OCI-LY7 (cell line): ENCODE results near the gene DAB2IP. TPM values are rescaled to one million over a fixed set of nuclear protein-coding genes. Genes with fewer than 3 reads are reported as not detected.
A peak's percentile ranks its signal among the peaks of the same experiment; 100 is the strongest.

Experiments
- BruUV-seq: library from RNA; stranded (reverse); fragments of 400-500 nt; replicated peaks from 2 replicates; lab custom pipeline; 2021; lab: Mats Ljungman, UMichigan
- CTCF ChIA-PET: fragments of 300-600 bp; sonication (Branson Sonifier 250); formaldehyde crosslinking; loops from one replicate; lab custom pipeline; 2022; ENCODE audit warnings: antibody characterized with exemption; ENCODE audit not compliant: unreplicated experiment; lab: Charles Lee
- POLR2A ChIA-PET: fragments of 300-600 bp; sonication (Branson Sonifier 250); formaldehyde crosslinking; loops from one replicate; lab custom pipeline; 2022; ENCODE audit warnings: antibody characterized with exemption; lab: Charles Lee
- DNase-seq: peaks from one replicate; pipeline ENCODE4 v3.0.0-alpha.2; 2015; ENCODE audit warnings: low spot score
- H2AFZ ChIP-seq: fragments of 200-600 bp; sonication (generic), shearing (Covaris generic); 2 replicates; pipeline ENCODE4 v1.6.1; 2014; ENCODE audit warnings: mild to moderate bottlenecking, antibody characterized with exemption, low read length, moderate library complexity
- H3K27ac ChIP-seq: fragments of 200-600 bp; sonication (generic); 2 replicates; pipeline ENCODE4 v1.5.1; 2014; ENCODE audit warnings: mixed run types, low read depth, mild to moderate bottlenecking, moderate library complexity, low read length, inconsistent platforms; ENCODE audit not compliant: poor library complexity, severe bottlenecking
- H3K36me3 ChIP-seq: fragments of 200-600 bp; sonication (generic); 2 replicates; pipeline ENCODE4 v1.6.1; 2014; ENCODE audit warnings: mild to moderate bottlenecking, antibody characterized with exemption, low read length, moderate library complexity, mixed read lengths; ENCODE audit not compliant: insufficient read depth
- H3K4me1 ChIP-seq: fragments of 200-600 bp; sonication (generic); 2 replicates; pipeline ENCODE4 v1.5.1; 2014; ENCODE audit warnings: mild to moderate bottlenecking, low read length; ENCODE audit not compliant: insufficient read depth, poor library complexity, severe bottlenecking
- H3K4me2 ChIP-seq: fragments of 200-600 bp; sonication (generic); 2 replicates; pipeline ENCODE4 v1.6.1; 2014; ENCODE audit warnings: mild to moderate bottlenecking, low read length
- H3K4me3 ChIP-seq: fragments of 200-600 bp; sonication (generic); 2 replicates; pipeline ENCODE4 v1.5.1; 2014; ENCODE audit warnings: mild to moderate bottlenecking, low read depth, low read length; ENCODE audit not compliant: poor library complexity, severe bottlenecking
- H3K79me2 ChIP-seq: fragments of 200-600 bp; sonication (generic); 2 replicates; pipeline ENCODE4 v1.6.1; 2016; ENCODE audit warnings: low read depth, mild to moderate bottlenecking, low read length, moderate library complexity, mixed read lengths; ENCODE audit not compliant: insufficient read depth
- H3K9me2 ChIP-seq: fragments of 200-600 bp; sonication (generic); 2 replicates; pipeline ENCODE4 v1.6.1; 2016; ENCODE audit warnings: mild to moderate bottlenecking, low read length, mixed read lengths; ENCODE audit not compliant: insufficient read depth
- H3K9me3 ChIP-seq: fragments of 200-600 bp; sonication (generic); 2 replicates; pipeline ENCODE4 v1.6.1; 2014; ENCODE audit warnings: mild to moderate bottlenecking, mixed run types, low read length, mixed read lengths
- H4K20me1 ChIP-seq: fragments of 200-600 bp; sonication (generic); 2 replicates; pipeline ENCODE4 v1.6.1; 2014; ENCODE audit warnings: mild to moderate bottlenecking, antibody characterized with exemption, low read length, moderate library complexity, mixed read lengths; ENCODE audit not compliant: insufficient read depth
- CTCF ChIP-seq: fragments of 200-600 bp; sonication (generic); conservative IDR thresholded peaks from 2 replicates; pipeline ENCODE4 v1.5.1; 2014; ENCODE audit warnings: mild to moderate bottlenecking, antibody characterized with exemption, low read length, moderate library complexity, mixed read lengths
- EZH2phosphoT487 ChIP-seq: fragments of 200-600 bp; sonication (generic); IDR thresholded peaks from 2 replicates; pipeline ENCODE4 v1.6.1; 2018; ENCODE audit warnings: low read depth, borderline replicate concordance, mild to moderate bottlenecking, mixed run types, antibody characterized with exemption, low read length, moderate library complexity, mixed read lengths
- intact Hi-C: fragments of 100-400 bp; cut with micrococcal nuclease; formaldehyde crosslinking; loops from one replicate; pipeline ENCODE4 v1.10.0; 2022; ENCODE audit not compliant: unreplicated experiment
- total RNA-seq, 2 experiments: library from RNA; depleted of rRNA in 1 of 2; stranded (reverse); fragments of >200 nt in 1 of 2; shearing (Covaris generic) in 1 of 2; gene quantifications; 2 replicates each; pipeline ENCODE4 v1.2.3, GENCODE V29; 2014 to 2022

The DAB2IP gene
- total RNA-seq, 2 experiments from 2014 or later = 3.9 to 11.1 TPM

GRCh38 chr9:121608168-121608853 is 43.1 kb upstream of the DAB2IP start:
- CTCF ChIA-PET = no interaction called here
- intact Hi-C loops = no loop called here
- POLR2A ChIA-PET = no interaction called here

GRCh38 chr9:121609822-121610637 is 41.4 kb upstream of the DAB2IP start:
- POLR2A ChIA-PET = no interaction called here
- no peak overlapping the region for H3K27ac ChIP-seq
- H3K4me2 ChIP-seq = no peak overlapping the region
- no peaks in the 10 kb centered on the region for H3K79me2 ChIP-seq
- CTCF ChIA-PET = no interaction called here
- H3K9me3 ChIP-seq = no peaks in the 10 kb centered on the region
- DNase-seq = no peak
- H3K9me2 ChIP-seq = no peaks in the 10 kb centered on the region
- H3K4me3 ChIP-seq = no peak overlapping the region
- H2AFZ ChIP-seq = no peak overlapping the region
- TF ChIP-seq CTCF (no peak), EZH2phosphoT487 (no peak)
- intact Hi-C loops = no loop called here
- no TSS peak for BruUV-seq
- peaks cover 7% of the 10 kb centered on the region for H3K4me1 ChIP-seq
- no peaks in the 10 kb centered on the region for H4K20me1 ChIP-seq
- no peaks in the 10 kb centered on the region for H3K36me3 ChIP-seq

More at GRCh38 chr9:121608168-121608853, 43.1 kb upstream of the DAB2IP start:
- H3K79me2 ChIP-seq = no peaks in the 10 kb centered on the region
- H3K4me2 ChIP-seq = no peak overlapping the region
- no peak overlapping the region for H2AFZ ChIP-seq
- H3K4me1 ChIP-seq = peaks cover 3% of the 10 kb centered on the region
- no peaks in the 10 kb centered on the region for H4K20me1 ChIP-seq
- H3K27ac ChIP-seq = no peak overlapping the region
- H3K9me2 ChIP-seq = no peaks in the 10 kb centered on the region
- no peaks in the 10 kb centered on the region for H3K36me3 ChIP-seq
- TF ChIP-seq EZH2phosphoT487 (no peak), CTCF (no peak)
- no peak for DNase-seq
- H3K4me3 ChIP-seq = no peak overlapping the region
- BruUV-seq = no TSS peak
- H3K9me3 ChIP-seq = no peaks in the 10 kb centered on the region

- DNase-seq = no peak
- Histone ChIP-seq H2AFZ (no peak overlapping the region), H3K36me3 (no peaks in the 10 kb centered on the region), H3K27ac (no peak overlapping the region), H3K4me1 (peaks cover 7% of the 10 kb centered on the region), H4K20me1 (no peaks in the 10 kb centered on the region), H3K79me2 (no peaks in the 10 kb centered on the region), H3K9me3 (no peaks in the 10 kb centered on the region), H3K9me2 (no peaks in the 10 kb centered on the region), H3K4me3 (no peak overlapping the region), H3K4me2 (no peak overlapping the region)
- 0 out of 2 replicates have a peak, but pooled peaks have one; percentile 14 for TF ChIP-seq CTCF
- TF ChIP-seq EZH2phosphoT487 = no peak
- ChIA-PET POLR2A (interaction anchor here (0.6 kb wide), 1 partner anchor 402 kb away, joined by 3 read pairs; no protein-coding TSS in a partner anchor), CTCF (no interaction called here)
- no TSS peak for BruUV-seq
- intact Hi-C loops = no loop called here
Measured at GRCh38 chr9:121610638-121610953, 40.8 kb upstream of the DAB2IP start.
